ENCODE data around the gene RNF44. TPM values are rescaled to one million over a fixed set of nuclear protein-coding genes. Genes with fewer than 3 reads are reported as not detected.

Gene RNF44
- total and polyA plus RNA-seq, 2 donors (not counting 1 experiment from before 2014, with no cell fraction given) = 1.4 to 2.6 TPM

- no peaks in the 10 kb centered on the region for H3K36me3 ChIP-seq (ENCODE audit: control insufficient read depth, insufficient read depth, low read length)
- H3K27ac ChIP-seq (ENCODE audit: insufficient read depth, low read length) = no peak overlapping the region
- H3K9me3 ChIP-seq (ENCODE audit: control insufficient read depth, insufficient read depth, low read depth, low read length) = no peaks in the 10 kb centered on the region
- no peak overlapping the region for H3K4me3 ChIP-seq (replicated peaks in 1 of 4; ENCODE audit: control extremely low read depth in 1 of 4, insufficient read depth in 1 of 4, low read depth in 3 of 4, low read length in 4 of 4)
- H4K20me1 ChIP-seq (ENCODE audit: control insufficient read depth, extremely low read depth, insufficient read depth, low read length) = no peaks in the 10 kb centered on the region
- no peak overlapping the region for H2AFZ ChIP-seq (ENCODE audit: low read length)
- H3K27me3 ChIP-seq (ENCODE audit: control insufficient read depth, insufficient read depth, low read length) = no peaks in the 10 kb centered on the region
- H3K9ac ChIP-seq (ENCODE audit: insufficient read depth, low read length) = no peak overlapping the region
- H3K79me2 ChIP-seq (ENCODE audit: control insufficient read depth, insufficient read depth, low read length) = no peaks in the 10 kb centered on the region
- TF ChIP-seq EZH2 (IDR thresholded peaks at IDR 0.05; ENCODE audit: low read length, missing control alignments) = no peak
- TF ChIP-seq CTCF (conservative IDR thresholded peaks at IDR 0.05 in 1 of 2, IDR thresholded peaks at IDR 0.05 in 1 of 2; ENCODE audit: low read depth in 1 of 2, low read length in 2 of 2) = no peak
- H3K4me1 ChIP-seq (ENCODE audit: control insufficient read depth, extremely low read depth, insufficient read depth, low read length) = no peaks in the 10 kb centered on the region
- DNase-seq (ENCODE audit: low read depth in 2 of 2) = no peak
- peak overlapping the region; percentile 13 for H3K4me2 ChIP-seq (ENCODE audit: extremely low read depth, insufficient read depth, low read length)
Observed at GRCh38 chr5:176514244-176514950, 22.8 kb downstream of the RNF44 start.

- no peaks in the 10 kb centered on the region for H3K27me3 ChIP-seq (ENCODE audit: control insufficient read depth, insufficient read depth, low read length)
- no peak for DNase-seq (ENCODE audit: low read depth in 2 of 2)
- no peak overlapping the region for H2AFZ ChIP-seq (ENCODE audit: low read length)
- H3K4me2 ChIP-seq (ENCODE audit: extremely low read depth, insufficient read depth, low read length) = peak overlapping the region; percentile 13
- H3K27ac ChIP-seq (ENCODE audit: insufficient read depth, low read length) = no peak overlapping the region
- H4K20me1 ChIP-seq (ENCODE audit: control insufficient read depth, extremely low read depth, insufficient read depth, low read length) = no peaks in the 10 kb centered on the region
- H3K4me1 ChIP-seq (ENCODE audit: control insufficient read depth, extremely low read depth, insufficient read depth, low read length) = no peaks in the 10 kb centered on the region
- H3K36me3 ChIP-seq (ENCODE audit: control insufficient read depth, insufficient read depth, low read length) = no peaks in the 10 kb centered on the region
- H3K9me3 ChIP-seq (ENCODE audit: control insufficient read depth, insufficient read depth, low read depth, low read length) = no peaks in the 10 kb centered on the region
- no peaks in the 10 kb centered on the region for H3K79me2 ChIP-seq (ENCODE audit: control insufficient read depth, insufficient read depth, low read length)
- TF ChIP-seq CTCF (conservative IDR thresholded peaks at IDR 0.05 in 1 of 2, IDR thresholded peaks at IDR 0.05 in 1 of 2; ENCODE audit: low read depth in 1 of 2, low read length in 2 of 2) = no peak
- no peak for TF ChIP-seq EZH2 (IDR thresholded peaks at IDR 0.05; ENCODE audit: low read length, missing control alignments)
- H3K4me3 ChIP-seq (replicated peaks in 1 of 4; ENCODE audit: control extremely low read depth in 1 of 4, insufficient read depth in 1 of 4, low read depth in 3 of 4, low read length in 4 of 4) = no peak overlapping the region
- H3K9ac ChIP-seq (ENCODE audit: insufficient read depth, low read length) = no peak overlapping the region
Observed at GRCh38 chr5:176513788-176514187, 23.4 kb downstream of the RNF44 start.

DNA sequence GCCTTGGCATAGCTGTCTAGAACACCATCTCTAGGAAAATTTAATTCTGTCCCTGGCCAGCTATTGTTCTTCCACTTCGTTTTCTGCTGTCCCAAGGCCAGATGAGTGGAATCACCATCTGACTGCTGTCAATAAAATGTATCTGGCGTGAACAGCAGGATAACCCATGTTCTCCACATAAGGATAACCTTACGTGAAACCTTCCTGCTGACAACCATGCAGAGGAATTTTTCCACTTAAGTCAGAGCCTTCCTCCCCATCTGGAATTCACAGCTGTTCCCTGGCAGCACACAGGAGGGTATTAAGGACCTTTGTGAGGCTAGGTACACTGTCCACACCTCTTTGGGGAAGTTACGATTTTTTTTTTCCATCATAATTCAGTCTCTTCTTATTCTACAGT lies 28.6 kb downstream of the RNF44 start:
- Histone ChIP-seq H3K4me2 (ENCODE audit: extremely low read depth, insufficient read depth, low read length) (no peak overlapping the region), H3K9me3 (ENCODE audit: control insufficient read depth, insufficient read depth, low read depth, low read length) (no peaks in the 10 kb centered on the region), H3K27ac (ENCODE audit: insufficient read depth, low read length) (no peak overlapping the region), H2AFZ (ENCODE audit: low read length) (no peak overlapping the region), H4K20me1 (ENCODE audit: control insufficient read depth, extremely low read depth, insufficient read depth, low read length) (no peaks in the 10 kb centered on the region), H3K36me3 (ENCODE audit: control insufficient read depth, insufficient read depth, low read length) (peaks cover 2% of the 10 kb centered on the region), H3K4me3 (replicated peaks in 1 of 4; ENCODE audit: control extremely low read depth in 1 of 4, insufficient read depth in 1 of 4, low read depth in 3 of 4, low read length in 4 of 4) (no peak overlapping the region), H3K79me2 (ENCODE audit: control insufficient read depth, insufficient read depth, low read length) (no peaks in the 10 kb centered on the region), H3K9ac (ENCODE audit: insufficient read depth, low read length) (no peak overlapping the region), H3K27me3 (ENCODE audit: control insufficient read depth, insufficient read depth, low read length) (no peaks in the 10 kb centered on the region), H3K4me1 (ENCODE audit: control insufficient read depth, extremely low read depth, insufficient read depth, low read length) (no peaks in the 10 kb centered on the region)
- no peak for TF ChIP-seq EZH2 (IDR thresholded peaks at IDR 0.05; ENCODE audit: low read length, missing control alignments)
- peak in 1 of 2 donors; percentile 11 for DNase-seq (ENCODE audit: low read depth in 2 of 2)

All from fibroblast of lung (primary cell).